H1 (cell line): ENCODE measurements around the gene CHMP4B. TPM values are rescaled to one million over a fixed set of nuclear protein-coding genes. Genes with fewer than 3 reads are reported as not detected.

Source experiments
- CTCF ChIA-PET: fragments of 300-600 bp; sonication (Branson Sonifier 250); formaldehyde crosslinking; loops from one replicate; lab custom pipeline; 2021; ENCODE audit not compliant: partially characterized antibody; lab: Charles Lee
- POLR2A ChIA-PET: fragments of 300-600 bp; sonication (Branson Sonifier 250); formaldehyde crosslinking; loops from one replicate; lab custom pipeline; 2021; ENCODE audit warnings: inconsistent platforms; ENCODE audit not compliant: partially characterized antibody; lab: Charles Lee
- DNase-seq, 2 experiments: peaks; one replicate each; pipeline versions ENCODE4 v3.0.0 to v3.0.0-alpha.2; 2010 to 2022; ENCODE audit warnings: low spot score in 2 of 2, low read depth in 1 of 2, mixed read lengths in 1 of 2
- FAIRE-seq: peaks from 2 replicates; lab custom pipeline; 2011; peaks lifted over from hg19 to GRCh38; lab: Jason Lieb, UNC
- H2AFZ ChIP-seq: 2 replicates; pipeline ENCODE4 v1.8.1; 2012; ENCODE audit warnings: low read length, inconsistent platforms
- H2AK5ac ChIP-seq: 2 replicates; pipeline ENCODE4 v1.6.1; 2013; ENCODE audit warnings: low read depth, low read length
- H2BK120ac ChIP-seq: replicated peaks from 2 replicates; pipeline ENCODE3; 2013; ENCODE audit warnings: low read depth, low read length, inconsistent platforms
- H2BK12ac ChIP-seq: 2 replicates; pipeline ENCODE4 v1.6.1; 2013; ENCODE audit warnings: low read depth, low read length
- H2BK15ac ChIP-seq: 2 replicates; pipeline ENCODE4 v1.6.1; 2013; ENCODE audit warnings: low read length
- H2BK20ac ChIP-seq: 2 replicates; pipeline ENCODE4 v1.6.1; 2013; ENCODE audit warnings: low read length
- H2BK5ac ChIP-seq: 2 replicates; pipeline ENCODE4 v1.6.1; 2013; ENCODE audit warnings: low read depth, low read length
- H3K14ac ChIP-seq: 2 replicates; pipeline ENCODE4 v1.6.1; 2013; ENCODE audit warnings: inconsistent platforms; ENCODE audit not compliant: insufficient read length
- H3K18ac ChIP-seq: 2 replicates; pipeline ENCODE4 v1.6.1; 2013; ENCODE audit warnings: low read length; ENCODE audit errors: extremely low read depth
- H3K23ac ChIP-seq: 2 replicates; pipeline ENCODE4 v1.6.1; 2013; ENCODE audit warnings: inconsistent platforms; ENCODE audit not compliant: insufficient read length
- H3K23me2 ChIP-seq: 2 replicates; pipeline ENCODE4 v1.6.1; 2013; ENCODE audit warnings: low read depth, low read length
- H3K27ac ChIP-seq: 2 replicates; pipeline ENCODE4 v1.6.1; 2011; ENCODE audit warnings: low read depth, low read length, inconsistent platforms
- H3K27me3 ChIP-seq, 4 experiments: replicated peaks in 1 of 4; 1 replicate in 1 of 4; 2 replicates in 3 of 4; pipeline versions ENCODE4 v1.6.1 to v1.8.1; 2011 to 2013; ENCODE audit warnings: low read length in 3 of 4, mild to moderate bottlenecking in 3 of 4, inconsistent platforms in 2 of 4, mixed read lengths in 2 of 4, moderate library complexity in 1 of 4; ENCODE audit not compliant: control insufficient read depth in 3 of 4, insufficient read depth in 3 of 4; ENCODE audit errors: extremely low read depth in 1 of 4
- H3K36me3 ChIP-seq, 4 experiments: 2 replicates each; pipeline versions ENCODE4 v1.6.1 to v1.8.1; 2011 to 2013; ENCODE audit warnings: mild to moderate bottlenecking in 4 of 4, low read length in 3 of 4, moderate library complexity in 2 of 4, control low read depth in 1 of 4, inconsistent platforms in 1 of 4; ENCODE audit not compliant: insufficient read depth in 4 of 4, control insufficient read depth in 2 of 4
- H3K4ac ChIP-seq: replicated peaks from 2 replicates; pipeline ENCODE3; 2013; ENCODE audit warnings: low read length, low read depth, mixed read lengths, inconsistent platforms; ENCODE audit not compliant: insufficient read length
- H3K4me1 ChIP-seq, 4 experiments: replicated peaks in 1 of 4; 1 replicate in 1 of 4; 2 replicates in 3 of 4; pipeline versions ENCODE4 v1.6.1 to v1.8.1; 2011 to 2013; ENCODE audit warnings: low read length in 3 of 4, inconsistent platforms in 2 of 4, mixed read lengths in 1 of 4; ENCODE audit not compliant: insufficient read depth in 4 of 4, control insufficient read depth in 3 of 4
- H3K4me2 ChIP-seq, 2 experiments: 2 replicates each; pipeline versions ENCODE4 v1.6.1 to v1.8.1; 2011 to 2013; ENCODE audit warnings: low read depth in 2 of 2, low read length in 2 of 2, control low read depth in 1 of 2, inconsistent platforms in 1 of 2, mild to moderate bottlenecking in 1 of 2; ENCODE audit not compliant: insufficient read depth in 1 of 2
- H3K4me3 ChIP-seq, 4 experiments: fragments of 200-600, 300-600 bp in 1 of 4; sonication (generic), shearing (Covaris generic), sonication (Bioruptor Twin) in 1 of 4; 2 replicates each; pipeline versions ENCODE4 v1.5.1 to v1.8.1; 2011 to 2016; ENCODE audit warnings: low read length in 4 of 4, low read depth in 3 of 4, control low read depth in 2 of 4, inconsistent platforms in 2 of 4, mild to moderate bottlenecking in 2 of 4, mixed read lengths in 1 of 4, moderate library complexity in 1 of 4; ENCODE audit not compliant: insufficient read depth in 2 of 4; ENCODE audit errors: extremely low read depth in 1 of 4
- H3K56ac ChIP-seq: replicated peaks from 2 replicates; pipeline ENCODE3; 2013; ENCODE audit warnings: low read depth, mild to moderate bottlenecking, mixed read lengths, low read length, inconsistent platforms; ENCODE audit not compliant: insufficient read length
- H3K79me1 ChIP-seq: 2 replicates; pipeline ENCODE4 v1.6.1; 2013; ENCODE audit warnings: low read depth, low read length, control low read depth
- H3K79me2 ChIP-seq, 2 experiments: 2 replicates each; pipeline versions ENCODE4 v1.6.1 to v1.8.1; 2012 to 2013; ENCODE audit warnings: low read length in 2 of 2, mild to moderate bottlenecking in 2 of 2, inconsistent platforms in 1 of 2; ENCODE audit not compliant: insufficient read depth in 2 of 2, control insufficient read depth in 1 of 2
- H3K9ac ChIP-seq, 4 experiments: replicated peaks in 1 of 4; 1 replicate in 1 of 4; 2 replicates in 3 of 4; pipeline versions ENCODE4 v1.6.1 to v1.8.1; 2011 to 2013; ENCODE audit warnings: low read depth in 3 of 4, low read length in 3 of 4, control low read depth in 2 of 4, mild to moderate bottlenecking in 2 of 4, moderate library complexity in 2 of 4, inconsistent platforms in 1 of 4; ENCODE audit errors: extremely low read depth in 1 of 4
- H3K9me3 ChIP-seq, 2 experiments: 2 replicates each; pipeline versions ENCODE4 v1.6.1 to v1.8.1; 2012 to 2013; ENCODE audit warnings: mild to moderate bottlenecking in 2 of 2, moderate library complexity in 2 of 2, control low read depth in 1 of 2, inconsistent platforms in 1 of 2, low read depth in 1 of 2, low read length in 1 of 2, mixed read lengths in 1 of 2; ENCODE audit not compliant: insufficient read depth in 2 of 2
- H4K20me1 ChIP-seq, 2 experiments: replicated peaks in 1 of 2; 2 replicates each; pipeline versions ENCODE3 to v1.8.1; 2011 to 2013; ENCODE audit warnings: inconsistent platforms in 2 of 2, low read length in 2 of 2, mild to moderate bottlenecking in 1 of 2; ENCODE audit not compliant: insufficient read depth in 2 of 2, control insufficient read depth in 1 of 2
- H4K5ac ChIP-seq: 2 replicates; pipeline ENCODE4 v1.6.1; 2013; ENCODE audit warnings: low read length, low read depth, mixed read lengths, inconsistent platforms; ENCODE audit not compliant: insufficient read length
- H4K8ac ChIP-seq: 2 replicates; pipeline ENCODE4 v1.8.0; 2013; ENCODE audit warnings: mild to moderate bottlenecking, moderate library complexity, low read length, inconsistent platforms; ENCODE audit not compliant: insufficient read depth; ENCODE audit errors: extremely low read depth
- H4K91ac ChIP-seq: replicated peaks from 2 replicates; pipeline ENCODE3; 2013; ENCODE audit warnings: low read length, mixed read lengths, inconsistent platforms; ENCODE audit not compliant: insufficient read length
- BACH1 ChIP-seq: IDR thresholded peaks from 2 replicates; pipeline ENCODE4 v1.6.1; 2012; ENCODE audit warnings: low read length, improper control_type of control experiment
- CHD1 ChIP-seq: IDR thresholded peaks from 2 replicates; pipeline ENCODE4 v1.6.1; 2012; ENCODE audit warnings: low read depth, low read length, improper control_type of control experiment
- GABPA ChIP-seq: IDR thresholded peaks from 2 replicates; pipeline ENCODE4 v1.6.1; 2011; ENCODE audit warnings: mild to moderate bottlenecking, low read length, moderate library complexity, borderline replicate concordance; ENCODE audit not compliant: insufficient read depth
- HDAC6 ChIP-seq: IDR thresholded peaks from one replicate; pipeline ENCODE4 v1.7.1; 2012; ENCODE audit warnings: low read depth, mild to moderate bottlenecking, inconsistent platforms, low read length, moderate library complexity
- JUND ChIP-seq: IDR thresholded peaks from 2 replicates; pipeline ENCODE4 v1.6.1; 2011; ENCODE audit warnings: mild to moderate bottlenecking, improper control_type of control experiment, low read length
- POU5F1 ChIP-seq: IDR thresholded peaks from 2 replicates; pipeline ENCODE4 v1.6.1; 2011; ENCODE audit warnings: low read depth, mild to moderate bottlenecking, low read length, moderate library complexity
- RXRA ChIP-seq: IDR thresholded peaks from 2 replicates; pipeline ENCODE4 v1.6.1; 2011; ENCODE audit warnings: low read depth, mild to moderate bottlenecking, low read length, moderate library complexity; ENCODE audit not compliant: insufficient read depth
- SIX5 ChIP-seq: IDR thresholded peaks from 2 replicates; pipeline ENCODE4 v1.6.1; 2011; ENCODE audit warnings: mild to moderate bottlenecking, low read depth, low read length
- TBP ChIP-seq: IDR thresholded peaks from 2 replicates; pipeline ENCODE4 v1.6.1; 2011; ENCODE audit warnings: low read depth, low read length, improper control_type of control experiment
- TEAD4 ChIP-seq: IDR thresholded peaks from 2 replicates; pipeline ENCODE4 v1.6.1; 2012; ENCODE audit warnings: low read depth, low read length, inconsistent platforms, mixed read lengths
- YY1 ChIP-seq: IDR thresholded peaks from 2 replicates; pipeline ENCODE4 v1.6.1; 2011; ENCODE audit warnings: low read depth, mild to moderate bottlenecking, low read length
- WGBS, 2 experiments: shearing (Covaris generic) in 1 of 2; methylation state at CpG; one replicate each; pipeline versions ENCODE4 v1.1.6 to v1.1.7; 2013 to 2015; ENCODE audit warnings: low lambda C conversion rate in 2 of 2, mixed read lengths in 2 of 2, inconsistent platforms in 1 of 2, low coverage in 1 of 2, missing lambda C conversion rate in 1 of 2; ENCODE audit not compliant: insufficient replicate concordance in 2 of 2, insufficient coverage in 1 of 2, insufficient read length in 1 of 2; ENCODE audit errors: extremely low coverage in 1 of 2, missing lambda C conversion rate in 1 of 2; 5-methylcytosine and 5-hydroxymethylcytosine counted together
- polyA plus RNA-seq, 7 experiments: library from polyadenylated mRNA; depleted of rRNA in 3 of 7; stranded (reverse) in 5 of 7; unstranded in 2 of 7; fragments of >200 nt in 5 of 7; fragments of 200-250 nt in 2 of 7; gene quantifications; 1 replicate in 5 of 7; 2 replicates in 1 of 7; 4 replicates in 1 of 7; pipeline versions ENCODE4 v1.2.1 to v1.2.3, GENCODE V29; 2011 to 2013; ENCODE audit warnings: missing spikeins in 2 of 7, mixed read lengths in 2 of 7
- total RNA-seq: library from RNA; stranded (reverse); fragmentation: NEBNext Ultra II Directional; extraction: Animal tissue kit (Norgen Biotek cat#: 25700); gene quantifications from 2 replicates; pipeline ENCODE4 v1.2.1, GENCODE V29; 2021
- TF ChIP-seq, protein P1 (sequence below): IDR thresholded peaks from 2 replicates; pipeline ENCODE4 v1.6.1; 2011; ENCODE audit warnings: low read depth, mild to moderate bottlenecking, low read length; ENCODE audit not compliant: insufficient read depth

CHMP4B gene
- total and polyA plus RNA-seq, 2 of the 8 experiments (the other 6 are each of a cell fraction or from before 2014, with no cell fraction given): 38.6 to 66.3 TPM

DNA sequence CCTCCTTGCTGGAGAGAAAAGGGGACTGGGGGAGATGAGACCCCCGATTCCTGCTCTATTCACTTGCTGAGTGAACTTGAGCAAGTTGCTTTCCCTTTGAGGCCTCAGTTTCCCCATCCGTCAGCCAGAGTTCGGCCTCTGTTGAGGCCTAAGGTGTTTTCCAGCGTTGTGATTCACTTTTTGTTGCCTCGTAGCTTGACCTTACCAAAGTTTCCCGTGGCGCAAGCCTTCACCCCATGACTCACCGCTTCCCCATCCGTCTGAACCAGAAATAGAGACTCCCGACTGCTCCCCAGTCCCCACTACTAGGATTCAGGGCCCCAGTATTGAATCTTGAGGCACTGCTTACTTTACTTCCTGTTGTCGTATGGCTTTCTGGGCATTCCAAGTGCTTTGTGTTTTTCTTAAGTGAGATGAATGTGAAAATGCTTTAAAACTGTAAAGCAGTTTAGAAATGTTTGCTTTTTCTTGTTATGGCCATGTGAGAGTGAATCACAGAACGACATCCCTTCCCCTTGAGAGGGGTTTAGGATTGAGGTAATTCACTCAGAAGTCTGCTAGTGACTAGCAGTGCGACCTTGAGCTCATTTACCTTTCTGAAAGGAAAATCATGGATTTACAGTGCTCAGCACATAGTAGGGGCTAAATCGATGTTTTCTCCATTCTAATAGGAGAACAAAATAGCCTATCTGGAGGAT, 1.2 kb downstream of the CHMP4B start:
- DNase-seq (no peak), FAIRE-seq (no peak)
- Histone ChIP-seq H3K36me3 (peaks cover 0 to 6% (median 0%) of the 10 kb centered on the region in 4 experiments; a peak in 1 of 8 replicates), H3K9me3 (no peaks in the 10 kb centered on the region), H2BK12ac (0 out of 2 replicates have a peak overlapping the region, but pooled peaks have one; percentile 68), H3K4me2 (peak overlapping the region; percentile 93 to 98), H2AK5ac (no peak overlapping the region), H3K23ac (no peak overlapping the region), H3K79me1 (peaks cover 23% of the 10 kb centered on the region), H2BK5ac (peak overlapping the region; percentile 68; the same call in 1 of the 2 replicates), H2BK120ac (no peak overlapping the region), H3K14ac (no peak overlapping the region), H4K5ac (no peak overlapping the region), H3K23me2 (peaks cover 9% of the 10 kb centered on the region), H3K4me3 (peak overlapping the region; percentile 77 to 96 (median 94)), H4K8ac (peak overlapping the region; percentile 72; the same call in 1 of the 2 replicates), H4K20me1 (peaks cover 12 to 18% of the 10 kb centered on the region in 2 experiments), H3K56ac (no peak overlapping the region), H2BK15ac (0 out of 2 replicates have a peak overlapping the region, but pooled peaks have one; percentile 61), H3K9ac (peak overlapping the region; percentile 72 to 92 (median 84)), H3K18ac (no peak overlapping the region), H3K79me2 (peaks cover 25 to 59% of the 10 kb centered on the region in 2 experiments), H4K91ac (no peak overlapping the region), H3K27ac (peak overlapping the region; percentile 70), H3K4me1 (peaks cover 3 to 8% (median 6%) of the 10 kb centered on the region in 4 experiments; a peak in 6 of 7 replicates), H3K27me3 (no peaks in the 10 kb centered on the region), H2BK20ac (no peak overlapping the region), H3K4ac (no peak overlapping the region), H2AFZ (no peak overlapping the region)
- WGBS, 2 experiments: 18% methylated on average over 14 of the region's 14 CpGs; no CpG with 5 or more reads in 1 of the 2 experiments
- ChIA-PET CTCF (interaction anchor here (1.2 to 3.9 kb wide), 3 partner anchors 20 to 46 kb away, joined by 3 to 17 read pairs (median 4); no protein-coding TSS in a partner anchor), POLR2A (interaction anchor here (1.1 to 5.6 kb wide), 3 partner anchors 13 to 300 kb away, joined by 3 to 21 read pairs (median 4); partner anchors contain the start of gene EIF2S2)
- TF ChIP-seq TBP (no peak), POU5F1 (no peak), YY1 (no peak), SIX5 (no peak), RXRA (no peak), JUND (peak; percentile 62; the same call in 1 of the 2 replicates), HDAC6 (no peak), CHD1 (no peak), TEAD4 (no peak), GABPA (no peak), BACH1 (no peak)
- TF ChIP-seq, protein P1, sequence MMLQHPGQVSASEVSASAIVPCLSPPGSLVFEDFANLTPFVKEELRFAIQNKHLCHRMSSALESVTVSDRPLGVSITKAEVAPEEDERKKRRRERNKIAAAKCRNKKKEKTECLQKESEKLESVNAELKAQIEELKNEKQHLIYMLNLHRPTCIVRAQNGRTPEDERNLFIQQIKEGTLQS: no peak
